Left lung (tissue), 10 donors: Measurements from ENCODE around the gene RBM4B. TPM values are rescaled to one million over a fixed set of nuclear protein-coding genes. Genes with fewer than 3 reads are reported as not detected.

Source experiments
- ATAC-seq: fragments of 200-7000 bp; cut with Tn5 transposase; one replicate; pipeline ENCODE4 v1.9.1; 2020; ENCODE audit warnings: moderate library complexity
- DNase-seq, 4 donors: peaks; one replicate each; pipeline ENCODE4 v3.0.0-alpha.2; 2013 to 2020
- H3K27ac ChIP-seq, 2 donors: fragments of 200-600 bp; sonication (generic) in 1 of 2; one replicate each; pipeline versions ENCODE4 v1.5.0 to v1.8.0; 2020 to 2021
- H3K27me3 ChIP-seq, 2 donors: fragments of 200-600 bp; sonication (generic) in 1 of 2; one replicate each; pipeline versions ENCODE4 v1.5.0 to v1.8.0; 2020 to 2021
- H3K36me3 ChIP-seq, 2 donors: fragments of 200-600 bp; sonication (generic) in 1 of 2; one replicate each; pipeline versions ENCODE4 v1.5.0 to v1.8.0; 2020 to 2021
- H3K4me1 ChIP-seq, 2 donors: fragments of 200-600 bp; one replicate each; pipeline ENCODE4 v1.8.0; 2021
- H3K4me3 ChIP-seq, 2 donors: fragments of 200-600 bp; sonication (generic) in 1 of 2; one replicate each; pipeline versions ENCODE4 v1.5.0 to v1.8.0; 2020 to 2021; ENCODE audit warnings: mild to moderate bottlenecking in 1 of 2
- H3K9me3 ChIP-seq, 2 donors: fragments of 200-600 bp; sonication (generic) in 1 of 2; one replicate each; pipeline versions ENCODE4 v1.5.0 to v1.8.0; 2020 to 2021
- intact Hi-C, 2 donors: fragments of 100-400 bp; cut with DNase I; formaldehyde crosslinking; loops; one replicate each; pipeline versions ENCODE4 v1.11.2 to v1.14.2; 2022
- polyA plus RNA-seq, 6 donors: library from polyadenylated mRNA; unstranded; fragments of 120-200 nt; gene quantifications; one replicate each; pipeline ENCODE4 v1.2.1, GENCODE V29; 2013; ENCODE audit not compliant: insufficient read length in 6 of 6
- total RNA-seq, 2 donors: library from RNA; stranded (reverse); fragmentation: NEBNext Ultra II Directional; extraction: Animal tissue kit (Norgen Biotek cat#: 25700); gene quantifications; one replicate each; pipeline ENCODE4 v1.2.1, GENCODE V29; 2021
- TF ChIP-seq, protein P1 (sequence below), 2 donors: fragments of 200-600 bp; sonication (generic) in 1 of 2; IDR thresholded peaks; one replicate each; pipeline versions ENCODE4 v1.5.0 to v1.8.0; 2021; ENCODE audit warnings: antibody characterized with exemption in 2 of 2
- donor health status: DM: no; HTN: yes; CAD: no.
- donor health status: DM: no; HTN: no; CAD: no.

The RBM4B gene
- total and polyA plus RNA-seq, 8 donors = 15.8 to 78.9 (median 71.0) TPM

DNA sequence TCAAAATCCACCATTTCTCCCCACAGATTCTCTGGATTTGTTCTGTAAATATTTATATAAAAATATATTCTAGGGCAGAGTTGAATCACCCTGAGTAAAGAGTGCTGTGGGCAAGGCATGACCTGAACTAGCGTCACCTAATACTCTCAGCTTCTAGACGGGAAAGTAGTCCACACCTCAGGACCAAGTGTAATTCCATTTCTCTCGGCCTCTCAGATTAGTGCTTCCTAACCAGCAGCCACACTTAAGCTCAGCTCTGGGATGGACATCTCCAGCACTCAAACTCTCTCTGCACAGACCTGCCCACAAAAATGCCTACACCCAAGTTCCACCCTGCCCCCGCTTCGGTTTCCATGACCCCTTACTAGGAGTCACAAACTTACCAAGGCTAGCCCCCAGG is 46.0 kb upstream of the RBM4B start:
- Histone ChIP-seq H3K27me3 (peaks cover 12 to 59% of the 10 kb centered on the region in 2 donors), H3K4me3 (no peak overlapping the region), H3K9me3 (no peaks in the 10 kb centered on the region), H3K27ac (no peak overlapping the region), H3K4me1 (peaks cover 0 to 14% of the 10 kb centered on the region in 2 donors), H3K36me3 (no peaks in the 10 kb centered on the region)
- TF ChIP-seq, protein P1, sequence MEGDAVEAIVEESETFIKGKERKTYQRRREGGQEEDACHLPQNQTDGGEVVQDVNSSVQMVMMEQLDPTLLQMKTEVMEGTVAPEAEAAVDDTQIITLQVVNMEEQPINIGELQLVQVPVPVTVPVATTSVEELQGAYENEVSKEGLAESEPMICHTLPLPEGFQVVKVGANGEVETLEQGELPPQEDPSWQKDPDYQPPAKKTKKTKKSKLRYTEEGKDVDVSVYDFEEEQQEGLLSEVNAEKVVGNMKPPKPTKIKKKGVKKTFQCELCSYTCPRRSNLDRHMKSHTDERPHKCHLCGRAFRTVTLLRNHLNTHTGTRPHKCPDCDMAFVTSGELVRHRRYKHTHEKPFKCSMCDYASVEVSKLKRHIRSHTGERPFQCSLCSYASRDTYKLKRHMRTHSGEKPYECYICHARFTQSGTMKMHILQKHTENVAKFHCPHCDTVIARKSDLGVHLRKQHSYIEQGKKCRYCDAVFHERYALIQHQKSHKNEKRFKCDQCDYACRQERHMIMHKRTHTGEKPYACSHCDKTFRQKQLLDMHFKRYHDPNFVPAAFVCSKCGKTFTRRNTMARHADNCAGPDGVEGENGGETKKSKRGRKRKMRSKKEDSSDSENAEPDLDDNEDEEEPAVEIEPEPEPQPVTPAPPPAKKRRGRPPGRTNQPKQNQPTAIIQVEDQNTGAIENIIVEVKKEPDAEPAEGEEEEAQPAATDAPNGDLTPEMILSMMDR (IDR thresholded peaks at IDR 0.05) = no peak
- no peak for ATAC-seq
- DNase-seq = peak in 1 of 4 donors; percentile 4
- intact Hi-C loops = no loop called here

DNA sequence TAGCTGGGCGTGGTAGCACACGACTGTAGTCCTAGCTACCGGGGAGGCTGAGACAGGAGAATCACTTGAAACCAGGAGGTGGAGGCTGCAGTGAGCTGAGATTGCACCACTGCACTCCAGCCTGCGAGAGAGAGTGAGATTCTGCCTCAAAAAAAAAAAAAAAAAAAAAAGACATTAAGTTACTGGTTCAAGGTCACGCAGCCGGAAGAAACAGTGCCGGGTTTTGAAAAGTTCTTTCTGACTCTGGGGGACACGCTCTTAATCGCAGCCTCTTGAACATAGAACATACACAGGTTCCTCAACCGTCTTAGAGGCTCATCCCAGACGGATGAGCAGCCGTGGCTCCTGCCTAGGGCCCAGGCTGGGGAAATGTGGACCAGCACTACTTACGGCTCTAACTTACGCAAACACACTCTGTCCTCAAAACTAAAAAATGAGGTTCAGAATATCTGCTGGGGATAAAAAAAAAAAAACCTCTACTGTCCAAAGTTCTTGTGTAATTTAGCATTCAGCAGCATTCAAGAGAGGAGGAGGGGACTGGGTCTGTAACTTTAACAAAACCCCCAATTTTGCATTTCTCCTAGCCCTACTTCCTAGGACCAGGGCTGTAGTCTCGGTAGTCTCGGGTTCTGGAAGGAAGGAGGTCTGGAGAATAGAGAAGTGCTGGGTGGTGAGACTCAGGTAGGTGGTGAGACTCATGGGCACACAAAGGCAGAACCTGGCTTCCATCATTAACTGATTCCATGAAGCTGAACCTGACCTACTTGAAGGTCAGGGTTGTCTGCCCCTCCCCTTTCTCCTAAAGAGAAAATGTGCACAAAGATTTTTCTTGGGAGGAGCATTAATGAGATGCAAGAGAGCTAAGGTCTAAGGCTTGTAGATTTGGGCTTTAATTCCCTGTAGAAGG is 45.3 kb upstream of the RBM4B start:
- Histone ChIP-seq H3K36me3 (no peaks in the 10 kb centered on the region), H3K4me3 (no peak overlapping the region), H3K9me3 (no peaks in the 10 kb centered on the region), H3K27me3 (peaks cover 12 to 61% of the 10 kb centered on the region in 2 donors), H3K4me1 (peaks cover 0 to 13% of the 10 kb centered on the region in 2 donors), H3K27ac (no peak overlapping the region)
- TF ChIP-seq, protein P1 (IDR thresholded peaks at IDR 0.05) = no peak
- DNase-seq (no peak), ATAC-seq (no peak)
- intact Hi-C loops = no loop called here

DNA sequence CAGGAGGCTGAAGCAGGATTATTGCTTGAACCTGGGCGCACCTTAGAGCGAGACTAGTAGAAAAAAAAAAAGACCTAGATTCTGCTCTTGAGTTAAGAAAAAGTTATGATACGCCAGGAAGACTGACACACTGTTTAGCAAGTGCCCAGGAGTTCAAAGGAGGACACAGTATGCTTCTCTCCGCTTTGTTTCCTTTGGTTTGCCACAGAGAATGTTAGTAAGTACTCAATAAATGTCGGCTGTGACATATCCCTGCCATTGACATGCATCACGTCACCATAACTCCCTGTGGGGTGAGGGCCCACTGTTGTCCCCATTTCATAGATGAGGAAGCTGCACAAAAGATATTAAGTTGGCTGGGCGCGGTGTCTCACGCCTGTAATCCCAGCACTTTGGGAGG is 44.3 kb upstream of the RBM4B start:
- intact Hi-C loops = no loop called here
- TF ChIP-seq, protein P1 (IDR thresholded peaks at IDR 0.05) = no peak
- Histone ChIP-seq H3K4me3 (no peak overlapping the region), H3K9me3 (no peaks in the 10 kb centered on the region), H3K27ac (no peak overlapping the region), H3K4me1 (peaks cover 0 to 4% of the 10 kb centered on the region in 2 donors), H3K36me3 (no peaks in the 10 kb centered on the region), H3K27me3 (peaks cover 12 to 54% of the 10 kb centered on the region in 2 donors)
- DNase-seq = no peak
- no peak for ATAC-seq

DNA sequence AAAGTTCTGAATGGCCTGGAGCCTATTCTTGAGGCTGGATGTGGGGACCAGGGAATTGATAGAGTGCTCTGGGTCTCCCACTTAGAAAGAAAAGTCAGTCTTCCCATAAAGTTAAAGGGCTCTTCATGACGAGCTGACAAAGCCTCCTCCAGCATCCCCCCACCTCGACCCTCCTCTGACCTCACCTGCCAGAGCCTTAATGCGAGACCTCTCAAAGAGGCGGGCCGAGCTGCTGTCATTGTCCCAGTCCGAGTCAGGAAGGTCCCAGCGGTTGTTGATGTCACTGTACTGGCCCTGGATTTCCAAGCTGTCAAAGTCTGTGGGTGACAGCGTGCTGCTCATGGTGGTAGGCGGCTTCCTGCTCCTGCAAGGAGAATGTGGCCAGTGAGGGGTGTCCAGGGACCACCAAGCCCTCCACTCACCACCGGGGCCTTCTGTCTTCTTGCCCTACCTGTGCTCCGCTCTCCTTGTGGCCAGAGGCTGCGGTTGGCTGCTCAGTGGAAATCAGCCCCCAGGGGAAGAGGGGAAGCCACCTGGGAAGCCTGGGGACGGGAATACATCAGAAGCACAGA is 43.3 kb upstream of the RBM4B start:
- peaks cover 0 to 4% of the 10 kb centered on the region in 2 donors for H3K4me1 ChIP-seq
- H3K27me3 ChIP-seq = peaks cover 4 to 44% of the 10 kb centered on the region in 2 donors
- H3K9me3 ChIP-seq = no peaks in the 10 kb centered on the region
- TF ChIP-seq, protein P1 (IDR thresholded peaks at IDR 0.05) = no peak
- intact Hi-C loops = no loop called here
- no peaks in the 10 kb centered on the region for H3K36me3 ChIP-seq
- ATAC-seq (no peak), DNase-seq (no peak)
- H3K27ac ChIP-seq = no peak overlapping the region
- no peak overlapping the region for H3K4me3 ChIP-seq

DNA sequence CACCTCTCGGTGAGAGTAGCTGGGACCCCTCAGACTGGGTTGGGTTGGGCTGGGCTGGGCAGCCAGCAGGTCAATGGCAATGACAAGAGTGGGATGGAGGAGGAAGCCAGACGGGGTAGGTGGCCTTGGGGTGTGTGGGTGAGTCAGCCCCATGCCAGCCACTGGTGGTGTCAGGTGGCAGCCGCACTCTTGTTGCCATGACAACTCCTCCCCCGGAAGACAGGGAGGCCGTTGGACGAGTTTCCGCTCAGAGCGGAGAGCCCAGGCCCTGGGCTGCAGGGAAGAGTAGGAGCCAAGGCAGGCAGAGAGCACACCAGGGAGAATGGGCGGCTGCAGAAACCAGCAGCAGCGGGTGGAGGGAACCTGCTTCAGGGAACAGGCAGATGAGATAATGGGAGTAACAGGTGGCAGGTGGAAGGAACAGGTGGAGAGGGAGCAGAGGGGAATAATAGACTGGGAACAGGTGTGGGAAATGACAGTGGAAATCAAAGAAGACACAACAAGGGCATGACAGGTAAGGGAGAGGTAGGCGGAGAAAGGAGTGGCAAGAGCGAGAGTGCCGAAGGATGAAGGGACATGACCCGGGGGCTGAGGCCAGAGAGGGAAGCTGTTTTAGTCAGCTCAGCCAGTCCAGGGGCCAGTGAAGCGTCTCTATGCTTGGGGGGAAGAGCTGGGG is 42.7 kb upstream of the RBM4B start:
- no peaks in the 10 kb centered on the region for H3K9me3 ChIP-seq
- no peak overlapping the region for H3K27ac ChIP-seq
- H3K36me3 ChIP-seq = no peaks in the 10 kb centered on the region
- no peak overlapping the region for H3K4me3 ChIP-seq
- peaks cover under 1 to 38% of the 10 kb centered on the region in 2 donors for H3K27me3 ChIP-seq
- ATAC-seq (peak; percentile 70), DNase-seq (peak in 3 of 4 donors; percentile 73 to 83 (median 82))
- intact Hi-C loops = no loop called here
- H3K4me1 ChIP-seq = peaks cover 0 to 4% of the 10 kb centered on the region in 2 donors
- TF ChIP-seq, protein P1 (IDR thresholded peaks at IDR 0.05) = no peak
